ENCODE measurements around the gene URI1.

URI1 gene

DNA sequence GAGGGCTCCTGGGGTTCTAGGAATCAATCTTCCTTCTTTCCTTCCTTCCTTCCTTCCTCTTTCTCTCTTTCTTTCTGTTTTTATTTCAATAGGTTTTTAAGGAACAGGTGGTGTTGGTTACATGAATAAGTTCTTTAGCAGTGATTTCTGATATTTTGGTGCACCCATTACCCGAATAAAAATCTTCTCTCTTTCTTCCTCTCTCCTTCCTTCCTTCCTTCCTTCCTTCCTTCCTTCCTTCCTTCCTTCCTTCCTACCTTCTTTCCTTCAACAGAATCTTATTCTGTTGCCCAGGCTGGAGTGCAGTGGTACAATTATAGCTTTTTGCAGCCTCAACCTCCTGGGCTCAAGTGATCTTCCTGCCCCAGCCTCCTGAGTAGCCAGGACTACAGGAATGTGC lies 16.0 kb upstream of the URI1 start:
- DNase-seq (ENCODE audit: low read depth in 1 of 2, low spot score in 1 of 2): no peak
- H3K4me3 ChIP-seq (replicated peaks; ENCODE audit: insufficient read depth, low read length): no peak overlapping the region
- H3K27me3 ChIP-seq (ENCODE audit: insufficient read depth, poor library complexity, severe bottlenecking): no peaks in the 10 kb centered on the region
- H3K27ac ChIP-seq (replicated peaks): no peak overlapping the region
- TF ChIP-seq GABPA (IDR thresholded peaks at IDR 0.05; ENCODE audit: low read depth): no peak
- TF ChIP-seq POLR2AphosphoS5 (IDR thresholded peaks at IDR 0.05; ENCODE audit: low read depth): no peak
- no peak for TF ChIP-seq SPI1 (IDR thresholded peaks at IDR 0.05; ENCODE audit: borderline replicate concordance, low read depth)
- TF ChIP-seq, protein P1, sequence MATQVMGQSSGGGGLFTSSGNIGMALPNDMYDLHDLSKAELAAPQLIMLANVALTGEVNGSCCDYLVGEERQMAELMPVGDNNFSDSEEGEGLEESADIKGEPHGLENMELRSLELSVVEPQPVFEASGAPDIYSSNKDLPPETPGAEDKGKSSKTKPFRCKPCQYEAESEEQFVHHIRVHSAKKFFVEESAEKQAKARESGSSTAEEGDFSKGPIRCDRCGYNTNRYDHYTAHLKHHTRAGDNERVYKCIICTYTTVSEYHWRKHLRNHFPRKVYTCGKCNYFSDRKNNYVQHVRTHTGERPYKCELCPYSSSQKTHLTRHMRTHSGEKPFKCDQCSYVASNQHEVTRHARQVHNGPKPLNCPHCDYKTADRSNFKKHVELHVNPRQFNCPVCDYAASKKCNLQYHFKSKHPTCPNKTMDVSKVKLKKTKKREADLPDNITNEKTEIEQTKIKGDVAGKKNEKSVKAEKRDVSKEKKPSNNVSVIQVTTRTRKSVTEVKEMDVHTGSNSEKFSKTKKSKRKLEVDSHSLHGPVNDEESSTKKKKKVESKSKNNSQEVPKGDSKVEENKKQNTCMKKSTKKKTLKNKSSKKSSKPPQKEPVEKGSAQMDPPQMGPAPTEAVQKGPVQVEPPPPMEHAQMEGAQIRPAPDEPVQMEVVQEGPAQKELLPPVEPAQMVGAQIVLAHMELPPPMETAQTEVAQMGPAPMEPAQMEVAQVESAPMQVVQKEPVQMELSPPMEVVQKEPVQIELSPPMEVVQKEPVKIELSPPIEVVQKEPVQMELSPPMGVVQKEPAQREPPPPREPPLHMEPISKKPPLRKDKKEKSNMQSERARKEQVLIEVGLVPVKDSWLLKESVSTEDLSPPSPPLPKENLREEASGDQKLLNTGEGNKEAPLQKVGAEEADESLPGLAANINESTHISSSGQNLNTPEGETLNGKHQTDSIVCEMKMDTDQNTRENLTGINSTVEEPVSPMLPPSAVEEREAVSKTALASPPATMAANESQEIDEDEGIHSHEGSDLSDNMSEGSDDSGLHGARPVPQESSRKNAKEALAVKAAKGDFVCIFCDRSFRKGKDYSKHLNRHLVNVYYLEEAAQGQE (IDR thresholded peaks at IDR 0.05; ENCODE audit: insufficient replicate concordance, low read depth): no peak
- TF ChIP-seq, protein P2, sequence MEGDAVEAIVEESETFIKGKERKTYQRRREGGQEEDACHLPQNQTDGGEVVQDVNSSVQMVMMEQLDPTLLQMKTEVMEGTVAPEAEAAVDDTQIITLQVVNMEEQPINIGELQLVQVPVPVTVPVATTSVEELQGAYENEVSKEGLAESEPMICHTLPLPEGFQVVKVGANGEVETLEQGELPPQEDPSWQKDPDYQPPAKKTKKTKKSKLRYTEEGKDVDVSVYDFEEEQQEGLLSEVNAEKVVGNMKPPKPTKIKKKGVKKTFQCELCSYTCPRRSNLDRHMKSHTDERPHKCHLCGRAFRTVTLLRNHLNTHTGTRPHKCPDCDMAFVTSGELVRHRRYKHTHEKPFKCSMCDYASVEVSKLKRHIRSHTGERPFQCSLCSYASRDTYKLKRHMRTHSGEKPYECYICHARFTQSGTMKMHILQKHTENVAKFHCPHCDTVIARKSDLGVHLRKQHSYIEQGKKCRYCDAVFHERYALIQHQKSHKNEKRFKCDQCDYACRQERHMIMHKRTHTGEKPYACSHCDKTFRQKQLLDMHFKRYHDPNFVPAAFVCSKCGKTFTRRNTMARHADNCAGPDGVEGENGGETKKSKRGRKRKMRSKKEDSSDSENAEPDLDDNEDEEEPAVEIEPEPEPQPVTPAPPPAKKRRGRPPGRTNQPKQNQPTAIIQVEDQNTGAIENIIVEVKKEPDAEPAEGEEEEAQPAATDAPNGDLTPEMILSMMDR (IDR thresholded peaks at IDR 0.05; ENCODE audit: insufficient read depth, low read length): no peak

DNA sequence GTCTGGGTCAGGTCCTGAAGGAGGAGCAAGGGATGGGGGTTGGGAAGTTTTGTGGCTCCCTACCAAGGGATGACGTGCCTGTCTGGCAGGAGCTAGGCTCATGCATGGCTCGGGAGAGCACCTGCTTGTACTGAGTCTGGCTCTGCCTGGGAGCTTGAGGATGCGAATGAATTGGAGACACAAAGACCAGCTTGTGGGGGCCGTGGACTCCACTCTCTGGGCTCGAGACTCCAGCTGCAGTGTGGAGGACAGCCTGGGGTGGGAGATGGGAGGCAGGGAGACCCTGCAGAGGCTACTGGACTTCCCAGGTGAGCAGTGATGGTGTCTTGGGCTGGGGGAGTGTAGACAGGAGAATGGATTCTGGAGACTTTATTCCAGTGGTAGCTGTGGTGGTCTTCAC lies 15.2 kb upstream of the URI1 start:
- TF ChIP-seq, protein P1 (IDR thresholded peaks at IDR 0.05; ENCODE audit: insufficient replicate concordance, low read depth): no peak
- Histone ChIP-seq H3K4me3 (replicated peaks; ENCODE audit: insufficient read depth, low read length) (no peak overlapping the region), H3K27ac (replicated peaks) (no peak overlapping the region), H3K27me3 (ENCODE audit: insufficient read depth, poor library complexity, severe bottlenecking) (no peaks in the 10 kb centered on the region)
- no peak for DNase-seq (ENCODE audit: low read depth in 1 of 2, low spot score in 1 of 2)

DNA sequence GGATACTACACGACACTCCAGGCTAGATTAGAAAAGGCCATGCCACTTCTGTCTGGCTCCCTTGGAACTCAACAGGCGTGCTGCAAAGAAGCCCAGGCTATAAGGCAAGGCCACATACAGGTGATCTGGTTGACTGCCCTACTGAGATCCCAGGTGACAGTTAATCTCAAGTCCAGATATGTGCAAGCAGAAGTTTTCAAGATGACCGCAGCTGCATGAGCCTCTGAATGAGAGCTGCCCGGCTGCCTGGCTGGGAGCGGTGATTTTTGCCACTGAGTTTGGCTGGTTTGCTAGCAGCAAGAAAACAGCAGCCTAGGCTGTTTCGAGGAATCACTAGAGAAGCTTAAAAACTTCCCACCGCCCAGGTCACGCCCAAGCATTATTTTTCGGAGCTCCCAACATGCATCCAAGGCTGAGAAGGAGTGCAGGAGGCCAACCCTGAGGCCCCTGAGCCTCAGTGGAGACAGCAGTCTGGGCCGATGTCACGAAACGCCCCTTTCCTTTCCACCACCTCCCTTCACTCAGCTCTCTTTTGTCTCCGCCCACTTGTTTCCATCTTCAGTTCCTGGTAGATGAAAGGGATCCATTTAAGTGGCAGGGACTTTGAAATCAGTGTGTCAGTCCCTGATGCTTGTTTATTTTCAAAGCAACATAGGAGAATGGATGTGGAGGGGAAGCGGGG lies 14.0 kb upstream of the URI1 start:
- no peak overlapping the region for H3K27ac ChIP-seq (replicated peaks)
- DNase-seq (ENCODE audit: low read depth in 1 of 2, low spot score in 1 of 2): no peak
- no peaks in the 10 kb centered on the region for H3K27me3 ChIP-seq (ENCODE audit: insufficient read depth, poor library complexity, severe bottlenecking)
- TF ChIP-seq, protein P2 (IDR thresholded peaks at IDR 0.05; ENCODE audit: insufficient read depth, low read length): no peak
- TF ChIP-seq, protein P1 (IDR thresholded peaks at IDR 0.05; ENCODE audit: insufficient replicate concordance, low read depth): no peak
- TF ChIP-seq SPI1 (IDR thresholded peaks at IDR 0.05; ENCODE audit: borderline replicate concordance, low read depth): no peak
- no peak for TF ChIP-seq GABPA (IDR thresholded peaks at IDR 0.05; ENCODE audit: low read depth)
- no peak for TF ChIP-seq POLR2AphosphoS5 (IDR thresholded peaks at IDR 0.05; ENCODE audit: low read depth)
- no peak overlapping the region for H3K4me3 ChIP-seq (replicated peaks; ENCODE audit: insufficient read depth, low read length)
